IMR-90 (cell line): ENCODE measurements around the gene SNRNP70.

ENCODE experiments used
- CTCF ChIP-seq: conservative IDR thresholded peaks from 2 replicates; pipeline ENCODE4 v1.5.1; 2012; ENCODE audit warnings: mild to moderate bottlenecking, low read depth, low read length, improper control_type of control experiment
- POLR2A ChIP-seq: IDR thresholded peaks from 2 replicates; pipeline ENCODE4 v1.6.1; 2012; ENCODE audit warnings: mild to moderate bottlenecking, low read depth, low read length
- RAD21 ChIP-seq: IDR thresholded peaks from 2 replicates; pipeline ENCODE4 v1.6.1; 2012; ENCODE audit warnings: low read length, improper control_type of control experiment
- RCOR1 ChIP-seq: IDR thresholded peaks from 2 replicates; pipeline ENCODE4 v1.6.1; 2012; ENCODE audit warnings: mild to moderate bottlenecking, low read length, improper control_type of control experiment; ENCODE audit not compliant: insufficient replicate concordance
- TF ChIP-seq, protein P1 (sequence below): fragments of 150-350 bp; IDR thresholded peaks from 2 replicates; pipeline ENCODE4 v1.6.1; 2017; ENCODE audit warnings: mild to moderate bottlenecking, antibody characterized with exemption, low read length, low read depth

GRCh38 chr19:49128545-49129237 is 43.4 kb downstream of the SNRNP70 start:
- TF ChIP-seq POLR2A (no peak), CTCF (no peak), RAD21 (no peak), RCOR1 (no peak)
- TF ChIP-seq, protein P1, sequence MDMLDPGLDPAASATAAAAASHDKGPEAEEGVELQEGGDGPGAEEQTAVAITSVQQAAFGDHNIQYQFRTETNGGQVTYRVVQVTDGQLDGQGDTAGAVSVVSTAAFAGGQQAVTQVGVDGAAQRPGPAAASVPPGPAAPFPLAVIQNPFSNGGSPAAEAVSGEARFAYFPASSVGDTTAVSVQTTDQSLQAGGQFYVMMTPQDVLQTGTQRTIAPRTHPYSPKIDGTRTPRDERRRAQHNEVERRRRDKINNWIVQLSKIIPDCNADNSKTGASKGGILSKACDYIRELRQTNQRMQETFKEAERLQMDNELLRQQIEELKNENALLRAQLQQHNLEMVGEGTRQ: no peak
